Measurements from ENCODE around the gene LTBP1. TPM values are rescaled to one million over a fixed set of nuclear protein-coding genes. Genes with fewer than 3 reads are reported as not detected.

The LTBP1 gene
- total and polyA plus RNA-seq, 10 of the 15 experiments (the other 5 are each of a cell fraction or from before 2014, with no cell fraction given) = 0.01 to 0.28 (median 0.12) TPM; not detected in 2

DNA sequence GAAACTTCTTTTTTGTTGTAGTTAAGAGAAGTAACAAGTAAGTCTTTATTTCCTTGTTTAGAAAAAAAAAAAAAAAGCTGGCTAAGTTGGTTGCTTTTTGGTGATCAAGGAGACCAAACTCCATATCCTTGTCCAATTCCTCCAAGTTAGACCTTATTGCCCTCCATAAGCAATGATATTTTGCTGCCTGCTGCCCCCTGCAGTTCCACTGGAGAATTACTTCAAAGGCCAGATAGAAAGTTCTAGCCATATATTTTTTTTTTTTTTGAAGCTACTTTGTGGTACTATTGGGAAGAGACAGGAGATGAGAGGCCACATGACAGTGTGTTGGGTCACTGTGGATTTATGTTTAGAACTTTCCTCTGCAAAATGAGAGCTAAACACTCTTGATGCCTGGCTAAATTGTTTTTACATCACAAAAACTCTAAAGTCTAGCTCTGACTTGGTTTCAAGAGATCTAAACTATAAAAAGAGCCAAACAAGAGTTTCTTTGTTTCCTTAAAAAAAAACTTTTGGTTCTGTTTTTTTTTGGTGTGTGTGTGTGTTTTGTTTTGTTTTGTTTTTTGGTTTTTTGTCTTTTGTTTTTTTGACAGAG is 449.0 kb downstream of the LTBP1 start (continued):
- TF ChIP-seq, protein P1, sequence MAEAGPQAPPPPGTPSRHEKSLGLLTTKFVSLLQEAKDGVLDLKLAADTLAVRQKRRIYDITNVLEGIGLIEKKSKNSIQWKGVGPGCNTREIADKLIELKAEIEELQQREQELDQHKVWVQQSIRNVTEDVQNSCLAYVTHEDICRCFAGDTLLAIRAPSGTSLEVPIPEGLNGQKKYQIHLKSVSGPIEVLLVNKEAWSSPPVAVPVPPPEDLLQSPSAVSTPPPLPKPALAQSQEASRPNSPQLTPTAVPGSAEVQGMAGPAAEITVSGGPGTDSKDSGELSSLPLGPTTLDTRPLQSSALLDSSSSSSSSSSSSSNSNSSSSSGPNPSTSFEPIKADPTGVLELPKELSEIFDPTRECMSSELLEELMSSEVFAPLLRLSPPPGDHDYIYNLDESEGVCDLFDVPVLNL (IDR thresholded peaks at IDR 0.05; ENCODE audit: low read depth, low read length) = no peak
- TF ChIP-seq NRF1 (conservative IDR thresholded peaks at IDR 0.05; ENCODE audit: low read depth, low read length) (no peak), ZNF217 (IDR thresholded peaks at IDR 0.05) (no peak), ESRRA (IDR thresholded peaks at IDR 0.05; ENCODE audit: low read length) (no peak), GABPA (IDR thresholded peaks at IDR 0.05; ENCODE audit: low read depth) (no peak), WRNIP1 (IDR thresholded peaks at IDR 0.05; ENCODE audit: borderline replicate concordance, low read depth, low read length) (no peak), CHD1 (IDR thresholded peaks at IDR 0.05; ENCODE audit: low read depth, low read length) (no peak), JUNB (IDR thresholded peaks at IDR 0.05) (no peak), SIX5 (IDR thresholded peaks at IDR 0.05; ENCODE audit: low read depth, low read length, severe bottlenecking) (no peak)
- TF ChIP-seq, protein P2, sequence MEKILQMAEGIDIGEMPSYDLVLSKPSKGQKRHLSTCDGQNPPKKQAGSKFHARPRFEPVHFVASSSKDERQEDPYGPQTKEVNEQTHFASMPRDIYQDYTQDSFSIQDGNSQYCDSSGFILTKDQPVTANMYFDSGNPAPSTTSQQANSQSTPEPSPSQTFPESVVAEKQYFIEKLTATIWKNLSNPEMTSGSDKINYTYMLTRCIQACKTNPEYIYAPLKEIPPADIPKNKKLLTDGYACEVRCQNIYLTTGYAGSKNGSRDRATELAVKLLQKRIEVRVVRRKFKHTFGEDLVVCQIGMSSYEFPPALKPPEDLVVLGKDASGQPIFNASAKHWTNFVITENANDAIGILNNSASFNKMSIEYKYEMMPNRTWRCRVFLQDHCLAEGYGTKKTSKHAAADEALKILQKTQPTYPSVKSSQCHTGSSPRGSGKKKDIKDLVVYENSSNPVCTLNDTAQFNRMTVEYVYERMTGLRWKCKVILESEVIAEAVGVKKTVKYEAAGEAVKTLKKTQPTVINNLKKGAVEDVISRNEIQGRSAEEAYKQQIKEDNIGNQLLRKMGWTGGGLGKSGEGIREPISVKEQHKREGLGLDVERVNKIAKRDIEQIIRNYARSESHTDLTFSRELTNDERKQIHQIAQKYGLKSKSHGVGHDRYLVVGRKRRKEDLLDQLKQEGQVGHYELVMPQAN (conservative IDR thresholded peaks at IDR 0.05) = no peak

DNA sequence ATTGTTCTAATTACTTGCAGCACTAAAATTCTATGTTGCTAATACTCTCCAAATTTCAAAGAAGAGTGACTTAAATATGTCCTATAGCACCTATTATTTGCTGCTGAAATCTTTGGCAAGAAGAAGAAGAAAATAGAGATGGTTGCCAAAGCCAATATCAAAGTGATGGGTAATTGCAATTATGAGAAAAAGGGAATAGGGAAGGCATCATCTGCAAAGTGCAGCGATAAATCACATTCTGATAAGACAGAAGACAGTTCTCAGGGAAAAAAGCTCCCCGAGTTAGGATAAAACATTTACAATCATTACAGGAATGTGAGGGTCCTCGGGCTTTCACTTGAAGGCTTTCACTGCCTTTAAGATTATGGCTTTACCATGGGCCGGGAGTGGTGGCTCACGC is 457.6 kb downstream of the LTBP1 start:
- Histone ChIP-seq H2AFZ (ENCODE audit: control insufficient read depth, low read depth, low read length) (no peak overlapping the region), H3K36me3 (ENCODE audit: control insufficient read depth in 2 of 2, insufficient read depth in 2 of 2, low read length in 1 of 2) (no peaks in the 10 kb centered on the region), H3K79me2 (ENCODE audit: control insufficient read depth, insufficient read depth, low read length) (no peaks in the 10 kb centered on the region), H4K20me1 (ENCODE audit: control insufficient read depth, insufficient read depth) (no peaks in the 10 kb centered on the region), H3K4me2 (ENCODE audit: control insufficient read depth, insufficient read depth) (no peak overlapping the region), H3K27me3 (replicated peaks in 1 of 2; ENCODE audit: control insufficient read depth in 2 of 2, insufficient read depth in 2 of 2, low read length in 1 of 2) (no peaks in the 10 kb centered on the region), H3K4me1 (ENCODE audit: control insufficient read depth, insufficient read depth, low read length) (no peaks in the 10 kb centered on the region), H3K27ac (ENCODE audit: control insufficient read depth, insufficient read depth) (no peak overlapping the region), H3K9me3 (replicated peaks; ENCODE audit: control insufficient read depth, insufficient read depth, low read length) (no peaks in the 10 kb centered on the region; the same call in 2 of the 3 replicates), H3K4me3 (no peak overlapping the region), H3K9ac (ENCODE audit: control insufficient read depth, insufficient read depth, low read length) (no peak overlapping the region)
- ChIA-PET SMC1A (ENCODE audit: uncharacterized antibody, unreplicated experiment) (no interaction called here), RAD21 (ENCODE audit: unreplicated experiment) (no interaction called here), CTCF (no interaction called here), POLR2A (no interaction called here)
- no peak for TF ChIP-seq KLF5 (IDR thresholded peaks at IDR 0.05; ENCODE audit: partially characterized antibody)
- no peak for TF ChIP-seq RBBP5 (conservative IDR thresholded peaks at IDR 0.05)
- no peak for TF ChIP-seq HCFC1 (IDR thresholded peaks at IDR 0.05; ENCODE audit: low read length)
- TF ChIP-seq CHD2 (IDR thresholded peaks at IDR 0.05; ENCODE audit: borderline replicate concordance, low read depth, low read length) = no peak
- no peak for TF ChIP-seq POLR2AphosphoS5 (IDR thresholded peaks at IDR 0.05; ENCODE audit: low read length)
- no peak for TF ChIP-seq NFIC (IDR thresholded peaks at IDR 0.05; ENCODE audit: low read depth, low read length)
- no peak for TF ChIP-seq NFYA (IDR thresholded peaks at IDR 0.05; ENCODE audit: borderline replicate concordance, low read depth, low read length)
- no peak for TF ChIP-seq FOXK2 (IDR thresholded peaks at IDR 0.05)
- no peak for TF ChIP-seq ETV6 (conservative IDR thresholded peaks at IDR 0.05 in 1 of 2, IDR thresholded peaks at IDR 0.05 in 1 of 2; ENCODE audit: borderline replicate concordance in 1 of 2, low read depth in 1 of 2)
- in situ Hi-C loops (cut with MboI) = no loop called here
- no peak for FAIRE-seq
- BruUV-seq (replicated peaks) = no TSS peak
- DNase-seq (ENCODE audit: low read depth, low spot score) = no peak
- 72% methylated on average over 5 of the region's 5 CpGs for WGBS (ENCODE audit: insufficient coverage, insufficient replicate concordance, low lambda C conversion rate, missing lambda C conversion rate)
- intact Hi-C loops (cut with micrococcal nuclease; ENCODE audit: unreplicated experiment) = no loop called here
- ATAC-seq = no peak

Measured in GM12878 (cell line).